SK-N-SH (cell line): ENCODE measurements around the gene ROR2. TPM values are rescaled to one million over a fixed set of nuclear protein-coding genes. Genes with fewer than 3 reads are reported as not detected.

ENCODE experiments used
- CTCF ChIA-PET: fragments of 300-600, 350-600 bp; formaldehyde crosslinking; extraction: SDS; loops from one replicate; lab custom pipeline; 2021; lab: Yijun Ruan, JAX
- POLR2A ChIA-PET: fragments of 350-600 bp; sonication (Branson Sonifier 250); formaldehyde crosslinking; extraction: SDS; loops from one replicate; lab custom pipeline; 2020; ENCODE audit warnings: antibody characterized with exemption, inconsistent platforms; lab: Yijun Ruan, JAX
- DNase-seq: peaks from one replicate; pipeline ENCODE4 v3.0.0; 2012
- H2AFZ ChIP-seq: fragments of 200-600 bp; sonication (generic); 2 replicates; pipeline ENCODE4 v1.8.1; 2016; ENCODE audit warnings: antibody characterized with exemption, mild to moderate bottlenecking, low read depth
- H3F3A ChIP-seq: fragments of 200-600 bp; sonication (generic); replicated peaks from 2 replicates; pipeline ENCODE3; 2016; ENCODE audit warnings: antibody characterized with exemption, mild to moderate bottlenecking; ENCODE audit not compliant: insufficient read depth
- H3K27ac ChIP-seq, 2 experiments: fragments of 200-500 bp in 1 of 2; fragments of 200-600 bp in 1 of 2; sonication (Bioruptor generic) in 1 of 2; sonication (generic), shearing (Covaris generic) in 1 of 2; 2 replicates each; pipeline versions ENCODE4 v1.5.1 to v1.6.1; 2014 to 2016; ENCODE audit warnings: low read depth in 2 of 2, inconsistent platforms in 1 of 2, low read length in 1 of 2, mild to moderate bottlenecking in 1 of 2, mixed read lengths in 1 of 2
- H3K27me3 ChIP-seq: fragments of 200-600 bp; sonication (generic), shearing (Covaris generic); 2 replicates; pipeline ENCODE4 v1.6.1; 2016; ENCODE audit warnings: mixed run types; ENCODE audit not compliant: insufficient read depth
- H3K36me3 ChIP-seq, 2 experiments: fragments of 200-500 bp in 1 of 2; fragments of 200-600 bp in 1 of 2; sonication (Bioruptor generic) in 1 of 2; sonication (generic) in 1 of 2; replicated peaks in 1 of 2; 2 replicates each; pipeline versions ENCODE3 to v1.5.1; 2014 to 2016; ENCODE audit warnings: low read length in 1 of 2, mild to moderate bottlenecking in 1 of 2; ENCODE audit not compliant: insufficient read depth in 2 of 2, control insufficient read depth in 1 of 2
- H3K4me1 ChIP-seq, 2 experiments: fragments of 200-500 bp in 1 of 2; fragments of 200-600 bp in 1 of 2; sonication (Bioruptor generic) in 1 of 2; sonication (generic), shearing (Covaris generic) in 1 of 2; 2 replicates each; pipeline versions ENCODE4 v1.5.1 to v1.6.1; 2014 to 2016; ENCODE audit warnings: low read depth in 1 of 2, low read length in 1 of 2, mixed run types in 1 of 2; ENCODE audit not compliant: insufficient read depth in 2 of 2, control insufficient read depth in 1 of 2
- H3K4me2 ChIP-seq: fragments of 200-600 bp; sonication (generic), shearing (Covaris generic); 2 replicates; pipeline ENCODE4 v1.6.1; 2017; ENCODE audit warnings: mixed run types
- H3K4me3 ChIP-seq, 2 experiments: fragments of 200-500 bp in 1 of 2; fragments of 200-600 bp in 1 of 2; sonication (Bioruptor generic) in 1 of 2; sonication (generic), shearing (Covaris generic) in 1 of 2; 2 replicates each; pipeline versions ENCODE4 v1.5.1 to v1.8.1; 2014 to 2016; ENCODE audit warnings: low read depth in 2 of 2, inconsistent platforms in 1 of 2, low read length in 1 of 2, mild to moderate bottlenecking in 1 of 2, mixed read lengths in 1 of 2, moderate library complexity in 1 of 2
- H3K79me2 ChIP-seq: fragments of 200-600 bp; sonication (generic); 2 replicates; pipeline ENCODE4 v1.8.1; 2017; ENCODE audit warnings: mild to moderate bottlenecking; ENCODE audit not compliant: insufficient read depth
- H3K9ac ChIP-seq: fragments of 200-600 bp; sonication (generic); 2 replicates; pipeline ENCODE4 v1.6.1; 2017; ENCODE audit warnings: mixed run types
- H3K9me2 ChIP-seq: fragments of 200-600 bp; sonication (generic); 2 replicates; pipeline ENCODE4 v1.6.1; 2017; ENCODE audit warnings: mixed run types
- H3K9me3 ChIP-seq: fragments of 200-600 bp; sonication (generic); 2 replicates; pipeline ENCODE4 v1.6.1; 2017; ENCODE audit warnings: mixed run types, mild to moderate bottlenecking, moderate library complexity
- H4K20me1 ChIP-seq: fragments of 200-600 bp; sonication (generic); 2 replicates; pipeline ENCODE4 v1.6.1; 2017; ENCODE audit warnings: mild to moderate bottlenecking, mixed run types; ENCODE audit not compliant: insufficient read depth
- FOXJ3 ChIP-seq: sonication (generic); formaldehyde crosslinking; IDR thresholded peaks from 2 replicates; pipeline ENCODE4 v1.5.1; 2020; ENCODE audit warnings: mild to moderate bottlenecking, missing genetic modification reagents
- GABPA ChIP-seq: IDR thresholded peaks from 2 replicates; pipeline ENCODE4 v1.4.0; 2012; ENCODE audit warnings: low read depth, mild to moderate bottlenecking
- GATA2 ChIP-seq: sonication (generic); formaldehyde crosslinking; IDR thresholded peaks from 2 replicates; pipeline ENCODE4 v1.5.0; 2020; ENCODE audit warnings: mild to moderate bottlenecking, missing genetic modification reagents
- MXI1 ChIP-seq: IDR thresholded peaks from 2 replicates; pipeline ENCODE4 v1.6.1; 2012; ENCODE audit warnings: mild to moderate bottlenecking, low read depth, low read length, improper control_type of control experiment
- NRF1 ChIP-seq: IDR thresholded peaks from 2 replicates; pipeline ENCODE4 v1.6.1; 2012; ENCODE audit warnings: low read depth, mild to moderate bottlenecking, low read length
- RXRA ChIP-seq: IDR thresholded peaks from 2 replicates; pipeline ENCODE4 v1.4.0; 2012; ENCODE audit warnings: low read depth, mild to moderate bottlenecking, borderline replicate concordance
- SMC3 ChIP-seq: IDR thresholded peaks from 2 replicates; pipeline ENCODE4 v1.6.1; 2012; ENCODE audit warnings: low read depth, low read length, improper control_type of control experiment
- WGBS: methylation state at CpG from one replicate; pipeline ENCODE4 v1.1.6; 2017; ENCODE audit warnings: low lambda C conversion rate; 5-methylcytosine and 5-hydroxymethylcytosine counted together
- polyA plus RNA-seq, 3 experiments: library from polyadenylated mRNA; depleted of rRNA; stranded (reverse); fragments of >200 nt; gene quantifications; 2 replicates each; pipeline ENCODE4 v1.2.3, GENCODE V29; 2012
- TF ChIP-seq, protein P1 (sequence below): fragments of 150-350 bp; IDR thresholded peaks from 2 replicates; pipeline ENCODE4 v1.6.1; 2017; ENCODE audit warnings: antibody characterized with exemption, low read length, low read depth, borderline replicate concordance
- TF ChIP-seq, protein P2 (sequence below): fragments of 150-350 bp; IDR thresholded peaks from 2 replicates; pipeline ENCODE4 v1.6.1; 2016; ENCODE audit warnings: mild to moderate bottlenecking, low read depth, low read length
- TF ChIP-seq, protein P3 (sequence below): IDR thresholded peaks from 2 replicates; pipeline ENCODE4 v1.4.0; 2012; ENCODE audit warnings: low read depth
- TF ChIP-seq, protein P4 (sequence below): IDR thresholded peaks from 2 replicates; pipeline ENCODE4; 2012
- TF ChIP-seq, protein P5 (sequence below): IDR thresholded peaks from 2 replicates; pipeline ENCODE4 v1.6.1; 2012; ENCODE audit warnings: mild to moderate bottlenecking, low read depth, low read length, moderate library complexity
- TF ChIP-seq, protein P6 (sequence below): fragments of 200-600 bp; sonication (generic); IDR thresholded peaks from 2 replicates; pipeline ENCODE4 v1.6.1; 2017; ENCODE audit warnings: antibody characterized with exemption, mild to moderate bottlenecking, moderate library complexity

ROR2 gene
- polyA plus RNA-seq, 1 of the 3 experiments (the other 2 are of a cell fraction) = 0.43 TPM

DNA sequence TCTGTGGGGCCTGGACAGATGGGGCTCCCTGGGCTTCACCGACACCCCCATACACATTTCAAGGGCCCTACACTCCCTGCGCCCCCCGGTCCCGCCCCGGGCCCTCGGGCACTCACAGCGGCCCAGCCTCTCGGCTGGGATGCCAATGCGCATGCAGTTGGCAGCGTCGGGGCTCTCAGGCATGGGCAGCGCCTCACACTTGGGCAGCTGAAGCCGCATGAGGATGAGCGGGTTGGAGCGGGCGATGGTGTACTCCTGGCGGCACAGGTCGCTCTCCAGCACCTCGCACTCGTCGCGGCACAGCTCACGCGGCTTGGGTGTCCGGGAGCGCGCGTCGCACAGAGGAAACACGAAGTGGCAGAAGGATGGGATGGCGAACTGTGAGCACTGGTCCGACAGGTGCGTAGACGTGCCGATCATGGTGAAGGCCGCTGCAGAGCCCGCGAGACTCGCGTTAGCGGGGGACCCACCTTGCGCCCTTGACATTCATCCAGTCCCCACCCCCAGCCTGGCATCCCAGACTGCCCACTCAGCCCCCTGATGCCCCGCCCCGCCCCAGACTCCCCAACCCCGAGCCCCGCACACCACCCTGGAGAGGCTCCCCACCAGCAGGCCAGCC lies 216.9 kb downstream of the ROR2 start:
- H3K79me2 ChIP-seq = no peaks in the 10 kb centered on the region
- no peaks in the 10 kb centered on the region for H4K20me1 ChIP-seq
- no peak overlapping the region for H3K4me3 ChIP-seq
- no peak for DNase-seq
- H3K27ac ChIP-seq = no peak overlapping the region
- POLR2A ChIA-PET = no interaction called here
- TF ChIP-seq, protein P1, sequence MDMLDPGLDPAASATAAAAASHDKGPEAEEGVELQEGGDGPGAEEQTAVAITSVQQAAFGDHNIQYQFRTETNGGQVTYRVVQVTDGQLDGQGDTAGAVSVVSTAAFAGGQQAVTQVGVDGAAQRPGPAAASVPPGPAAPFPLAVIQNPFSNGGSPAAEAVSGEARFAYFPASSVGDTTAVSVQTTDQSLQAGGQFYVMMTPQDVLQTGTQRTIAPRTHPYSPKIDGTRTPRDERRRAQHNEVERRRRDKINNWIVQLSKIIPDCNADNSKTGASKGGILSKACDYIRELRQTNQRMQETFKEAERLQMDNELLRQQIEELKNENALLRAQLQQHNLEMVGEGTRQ = no peak
- TF ChIP-seq, protein P2, sequence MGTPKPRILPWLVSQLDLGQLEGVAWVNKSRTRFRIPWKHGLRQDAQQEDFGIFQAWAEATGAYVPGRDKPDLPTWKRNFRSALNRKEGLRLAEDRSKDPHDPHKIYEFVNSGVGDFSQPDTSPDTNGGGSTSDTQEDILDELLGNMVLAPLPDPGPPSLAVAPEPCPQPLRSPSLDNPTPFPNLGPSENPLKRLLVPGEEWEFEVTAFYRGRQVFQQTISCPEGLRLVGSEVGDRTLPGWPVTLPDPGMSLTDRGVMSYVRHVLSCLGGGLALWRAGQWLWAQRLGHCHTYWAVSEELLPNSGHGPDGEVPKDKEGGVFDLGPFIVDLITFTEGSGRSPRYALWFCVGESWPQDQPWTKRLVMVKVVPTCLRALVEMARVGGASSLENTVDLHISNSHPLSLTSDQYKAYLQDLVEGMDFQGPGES = no peak
- TF ChIP-seq, protein P3, sequence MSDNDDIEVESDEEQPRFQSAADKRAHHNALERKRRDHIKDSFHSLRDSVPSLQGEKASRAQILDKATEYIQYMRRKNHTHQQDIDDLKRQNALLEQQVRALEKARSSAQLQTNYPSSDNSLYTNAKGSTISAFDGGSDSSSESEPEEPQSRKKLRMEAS = no peak
- TF ChIP-seq SMC3 (no peak), NRF1 (no peak)
- TF ChIP-seq, protein P4, sequence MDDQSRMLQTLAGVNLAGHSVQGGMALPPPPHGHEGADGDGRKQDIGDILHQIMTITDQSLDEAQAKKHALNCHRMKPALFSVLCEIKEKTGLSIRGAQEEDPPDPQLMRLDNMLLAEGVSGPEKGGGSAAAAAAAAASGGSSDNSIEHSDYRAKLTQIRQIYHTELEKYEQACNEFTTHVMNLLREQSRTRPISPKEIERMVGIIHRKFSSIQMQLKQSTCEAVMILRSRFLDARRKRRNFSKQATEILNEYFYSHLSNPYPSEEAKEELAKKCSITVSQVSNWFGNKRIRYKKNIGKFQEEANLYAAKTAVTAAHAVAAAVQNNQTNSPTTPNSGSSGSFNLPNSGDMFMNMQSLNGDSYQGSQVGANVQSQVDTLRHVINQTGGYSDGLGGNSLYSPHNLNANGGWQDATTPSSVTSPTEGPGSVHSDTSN = no peak
- H3K4me1 ChIP-seq = peaks cover 0 to 25% of the 10 kb centered on the region in 2 experiments; a peak in 2 of 4 replicates
- no peak overlapping the region for H2AFZ ChIP-seq
- no peaks in the 10 kb centered on the region; the same call in 1 of the 2 replicates for H3K27me3 ChIP-seq
- H3F3A ChIP-seq = no peaks in the 10 kb centered on the region
- H3K9me2 ChIP-seq = no peaks in the 10 kb centered on the region
- CTCF ChIA-PET = interaction anchor here (1.0 to 5.4 kb wide), 6 partner anchors 9 to 222 kb away, joined by 4 to 48 read pairs (median 25); partner anchors contain the start of gene ROR2
- no peaks in the 10 kb centered on the region for H3K36me3 ChIP-seq
- 93% methylated on average over 31 of the region's 46 CpGs for WGBS
- no peak overlapping the region for H3K4me2 ChIP-seq
- H3K9ac ChIP-seq = no peak overlapping the region
- no peaks in the 10 kb centered on the region for H3K9me3 ChIP-seq

DNA sequence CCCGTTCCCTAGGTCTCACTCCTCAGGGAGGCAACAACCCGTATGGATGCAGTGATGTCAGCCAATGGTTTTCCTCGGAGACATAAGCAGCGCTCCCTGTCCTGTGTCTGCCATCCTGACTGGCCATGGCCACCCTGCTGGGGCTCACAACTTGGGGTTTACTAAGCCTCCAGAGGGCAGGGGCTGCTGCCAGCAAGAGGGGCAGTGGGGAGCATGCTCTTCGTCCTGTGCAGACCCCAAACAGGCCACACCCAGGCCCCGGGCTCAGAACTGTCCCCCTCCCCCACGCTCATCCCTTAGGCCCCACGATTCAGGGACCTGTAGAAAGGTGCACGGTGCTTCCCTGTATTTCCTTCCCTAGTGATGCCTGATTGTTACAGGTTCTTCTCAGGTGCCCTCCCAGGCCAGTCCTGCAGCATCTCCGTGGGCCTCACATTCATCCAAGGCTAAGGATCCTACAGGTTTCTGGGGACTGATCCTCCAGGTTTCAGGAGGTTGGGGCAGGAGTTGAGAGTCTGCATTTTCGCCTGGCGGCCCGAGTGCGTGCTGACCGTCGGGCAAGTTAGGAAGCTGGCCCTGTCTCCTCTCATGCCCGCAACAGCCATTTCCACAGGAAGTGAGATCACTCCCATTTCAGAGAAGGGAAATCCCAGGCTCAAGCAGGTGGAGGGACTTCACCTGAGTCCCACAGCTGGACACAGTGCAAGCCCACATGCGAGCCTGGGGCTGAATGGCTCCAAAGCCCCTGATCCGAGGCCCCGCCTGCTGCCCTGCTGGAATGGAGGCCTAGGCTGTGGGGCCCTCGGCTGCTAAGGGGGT lies 217.6 kb downstream of the ROR2 start:
- Histone ChIP-seq H3K27ac (no peak overlapping the region), H3K4me1 (peaks cover 0 to 25% of the 10 kb centered on the region in 2 experiments; a peak in 2 of 4 replicates), H3K79me2 (no peaks in the 10 kb centered on the region), H3K36me3 (no peaks in the 10 kb centered on the region), H3K9me3 (no peaks in the 10 kb centered on the region), H3K9ac (no peak overlapping the region), H3K4me3 (no peak overlapping the region), H3K9me2 (no peaks in the 10 kb centered on the region), H3K27me3 (no peaks in the 10 kb centered on the region; the same call in 1 of the 2 replicates), H3F3A (no peaks in the 10 kb centered on the region), H3K4me2 (no peak overlapping the region), H2AFZ (no peak overlapping the region), H4K20me1 (no peaks in the 10 kb centered on the region)
- ChIA-PET POLR2A (no interaction called here), CTCF (interaction anchor here (1.3 to 5.4 kb wide), 2 partner anchors 26 to 218 kb away, joined by 6 to 48 read pairs; partner anchors contain the start of gene ROR2)
- 75% methylated on average over 17 of the region's 21 CpGs for WGBS
- DNase-seq = no peak
- TF ChIP-seq FOXJ3 (CRISPR knock-in tag) = no peak
- TF ChIP-seq GABPA = no peak
- TF ChIP-seq, protein P5, sequence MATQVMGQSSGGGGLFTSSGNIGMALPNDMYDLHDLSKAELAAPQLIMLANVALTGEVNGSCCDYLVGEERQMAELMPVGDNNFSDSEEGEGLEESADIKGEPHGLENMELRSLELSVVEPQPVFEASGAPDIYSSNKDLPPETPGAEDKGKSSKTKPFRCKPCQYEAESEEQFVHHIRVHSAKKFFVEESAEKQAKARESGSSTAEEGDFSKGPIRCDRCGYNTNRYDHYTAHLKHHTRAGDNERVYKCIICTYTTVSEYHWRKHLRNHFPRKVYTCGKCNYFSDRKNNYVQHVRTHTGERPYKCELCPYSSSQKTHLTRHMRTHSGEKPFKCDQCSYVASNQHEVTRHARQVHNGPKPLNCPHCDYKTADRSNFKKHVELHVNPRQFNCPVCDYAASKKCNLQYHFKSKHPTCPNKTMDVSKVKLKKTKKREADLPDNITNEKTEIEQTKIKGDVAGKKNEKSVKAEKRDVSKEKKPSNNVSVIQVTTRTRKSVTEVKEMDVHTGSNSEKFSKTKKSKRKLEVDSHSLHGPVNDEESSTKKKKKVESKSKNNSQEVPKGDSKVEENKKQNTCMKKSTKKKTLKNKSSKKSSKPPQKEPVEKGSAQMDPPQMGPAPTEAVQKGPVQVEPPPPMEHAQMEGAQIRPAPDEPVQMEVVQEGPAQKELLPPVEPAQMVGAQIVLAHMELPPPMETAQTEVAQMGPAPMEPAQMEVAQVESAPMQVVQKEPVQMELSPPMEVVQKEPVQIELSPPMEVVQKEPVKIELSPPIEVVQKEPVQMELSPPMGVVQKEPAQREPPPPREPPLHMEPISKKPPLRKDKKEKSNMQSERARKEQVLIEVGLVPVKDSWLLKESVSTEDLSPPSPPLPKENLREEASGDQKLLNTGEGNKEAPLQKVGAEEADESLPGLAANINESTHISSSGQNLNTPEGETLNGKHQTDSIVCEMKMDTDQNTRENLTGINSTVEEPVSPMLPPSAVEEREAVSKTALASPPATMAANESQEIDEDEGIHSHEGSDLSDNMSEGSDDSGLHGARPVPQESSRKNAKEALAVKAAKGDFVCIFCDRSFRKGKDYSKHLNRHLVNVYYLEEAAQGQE = no peak
- TF ChIP-seq RXRA = no peak
- no peak for TF ChIP-seq GATA2 (CRISPR knock-in tag)
- TF ChIP-seq MXI1 = no peak
- TF ChIP-seq, protein P2 = no peak
- TF ChIP-seq, protein P6, sequence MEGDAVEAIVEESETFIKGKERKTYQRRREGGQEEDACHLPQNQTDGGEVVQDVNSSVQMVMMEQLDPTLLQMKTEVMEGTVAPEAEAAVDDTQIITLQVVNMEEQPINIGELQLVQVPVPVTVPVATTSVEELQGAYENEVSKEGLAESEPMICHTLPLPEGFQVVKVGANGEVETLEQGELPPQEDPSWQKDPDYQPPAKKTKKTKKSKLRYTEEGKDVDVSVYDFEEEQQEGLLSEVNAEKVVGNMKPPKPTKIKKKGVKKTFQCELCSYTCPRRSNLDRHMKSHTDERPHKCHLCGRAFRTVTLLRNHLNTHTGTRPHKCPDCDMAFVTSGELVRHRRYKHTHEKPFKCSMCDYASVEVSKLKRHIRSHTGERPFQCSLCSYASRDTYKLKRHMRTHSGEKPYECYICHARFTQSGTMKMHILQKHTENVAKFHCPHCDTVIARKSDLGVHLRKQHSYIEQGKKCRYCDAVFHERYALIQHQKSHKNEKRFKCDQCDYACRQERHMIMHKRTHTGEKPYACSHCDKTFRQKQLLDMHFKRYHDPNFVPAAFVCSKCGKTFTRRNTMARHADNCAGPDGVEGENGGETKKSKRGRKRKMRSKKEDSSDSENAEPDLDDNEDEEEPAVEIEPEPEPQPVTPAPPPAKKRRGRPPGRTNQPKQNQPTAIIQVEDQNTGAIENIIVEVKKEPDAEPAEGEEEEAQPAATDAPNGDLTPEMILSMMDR = no peak
